COR-L47 (cell line): ENCODE measurements around the gene PTGDS.

Experiments
- DNase-seq: peaks from one replicate; lab custom pipeline; 2025; lab: John Stamatoyannopoulos, UW

PTGDS gene

DNA sequence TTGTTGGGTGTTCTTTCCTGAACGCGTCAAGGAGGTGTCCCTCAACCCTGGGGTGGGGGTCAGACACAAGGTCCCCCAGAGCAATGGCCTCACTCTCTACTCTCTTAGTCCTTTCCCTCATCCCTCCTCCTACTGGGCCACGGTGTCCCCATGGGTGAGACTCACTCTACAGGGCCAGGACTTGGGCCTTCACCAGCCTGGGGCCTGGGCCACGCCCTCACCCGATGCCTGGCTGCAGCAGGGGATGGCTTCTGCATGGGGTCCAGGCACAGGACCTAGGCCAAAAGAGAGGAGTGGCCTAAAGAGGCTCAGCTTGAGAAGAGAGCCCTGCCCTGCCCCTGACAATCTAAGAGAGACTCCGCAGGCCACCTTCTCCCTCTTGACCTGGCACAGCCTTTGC, 19.4 kb upstream of the PTGDS start:
- DNase-seq, result no peak

GRCh38 chr9:136958473-136958872, 18.8 kb upstream of the PTGDS start:
- no peak for DNase-seq

- DNase-seq, result no peak
Measured at GRCh38 chr9:136958898-136959850, 18.1 kb upstream of the PTGDS start.

- DNase-seq, result no peak
Measured at GRCh38 chr9:136960212-136960937, 16.9 kb upstream of the PTGDS start.

GRCh38 chr9:136960938-136961275, 16.4 kb upstream of the PTGDS start:
- no peak for DNase-seq

- no peak for DNase-seq
Measured at GRCh38 chr9:136961279-136962065, 15.8 kb upstream of the PTGDS start.

DNA sequence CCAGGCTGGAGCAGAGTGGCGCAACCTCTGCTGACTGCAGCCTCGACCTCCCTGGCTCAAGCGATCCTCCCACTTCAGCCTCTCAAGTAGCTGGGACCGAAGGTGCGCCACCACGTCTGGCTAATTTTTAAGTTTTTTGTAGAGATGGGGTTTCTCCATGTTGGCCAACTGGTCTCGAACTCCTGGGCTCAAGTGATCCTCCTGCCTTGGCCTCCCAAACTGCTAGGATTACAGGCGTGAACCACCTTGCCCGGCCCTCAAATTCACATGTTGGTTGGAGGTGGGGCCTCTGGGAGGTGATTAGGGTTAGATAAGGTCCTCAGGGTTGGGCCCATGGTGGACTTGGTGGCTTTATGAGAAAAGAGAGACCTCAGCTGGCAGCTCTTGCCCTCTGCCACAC, 15.1 kb upstream of the PTGDS start:
- DNase-seq, result no peak

- DNase-seq, result no peak
Measured at GRCh38 chr9:136962701-136963248, 14.5 kb upstream of the PTGDS start.

DNA sequence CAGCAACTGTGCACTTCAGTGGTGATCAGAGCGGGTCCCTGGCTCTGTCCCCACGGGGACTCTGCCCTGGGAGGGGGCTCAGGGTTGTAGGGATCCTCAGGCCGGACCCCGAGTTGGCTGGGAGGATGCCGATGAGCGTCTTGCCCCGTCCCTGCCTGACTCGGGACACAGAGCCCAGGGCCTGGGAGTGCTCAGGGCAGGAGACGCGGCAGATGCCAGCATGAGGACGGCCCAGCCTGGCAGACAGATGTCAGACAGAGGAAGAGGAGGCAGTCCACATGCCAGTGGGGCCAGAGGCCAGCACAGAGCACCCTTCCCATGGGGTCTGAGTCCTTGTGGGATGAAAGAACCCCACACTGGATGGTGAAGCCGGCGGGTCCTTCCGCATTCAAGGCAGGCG, 14.0 kb upstream of the PTGDS start:
- no peak for DNase-seq

DNA sequence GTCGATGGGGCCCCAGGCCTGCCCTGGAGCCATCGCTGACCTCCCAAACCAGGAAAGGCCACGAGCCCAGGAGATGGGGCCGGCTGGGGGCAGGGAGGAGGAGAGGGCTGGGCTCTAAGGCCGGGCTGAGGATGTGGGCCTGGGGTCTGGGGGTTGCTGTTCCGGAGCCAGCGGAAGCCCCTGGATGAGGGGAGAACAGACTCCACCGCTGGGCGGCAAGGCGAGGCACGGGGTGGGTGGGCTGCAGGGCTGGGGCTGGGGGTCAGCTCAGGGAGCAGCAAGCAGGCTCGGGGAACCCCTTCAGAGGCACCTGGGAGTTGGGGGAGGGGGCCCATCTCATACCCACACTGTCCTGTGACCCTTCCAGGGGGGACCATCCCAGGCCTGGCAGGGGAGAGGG, 13.6 kb upstream of the PTGDS start:
- no peak for DNase-seq

DNA sequence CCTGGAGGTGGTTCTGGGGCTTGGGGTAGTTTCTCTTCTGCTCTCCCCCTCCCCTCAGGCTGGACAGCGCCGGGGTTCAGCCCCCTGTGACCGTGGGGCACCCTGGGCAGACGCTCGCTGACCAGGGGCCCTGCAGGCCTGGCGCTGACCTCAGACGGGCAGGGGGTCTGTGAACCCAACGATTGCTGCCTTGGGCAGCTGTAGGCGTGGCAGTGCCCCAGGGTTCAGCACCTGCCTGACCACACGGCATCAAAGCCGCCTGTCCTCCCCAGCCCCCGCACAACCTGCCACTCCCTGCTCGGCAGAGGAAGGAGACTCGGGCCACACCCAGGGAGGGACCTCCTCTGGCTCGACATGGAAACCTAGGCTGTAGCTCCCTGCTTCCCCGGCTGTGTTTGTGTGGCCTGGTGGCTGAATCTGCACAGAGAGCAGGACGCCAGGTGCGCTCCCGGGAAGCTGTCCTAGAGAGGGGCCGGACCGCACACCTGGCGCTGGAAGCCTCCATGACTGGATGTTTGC, 13.1 kb upstream of the PTGDS start:
- DNase-seq, result peak; percentile 44

DNA sequence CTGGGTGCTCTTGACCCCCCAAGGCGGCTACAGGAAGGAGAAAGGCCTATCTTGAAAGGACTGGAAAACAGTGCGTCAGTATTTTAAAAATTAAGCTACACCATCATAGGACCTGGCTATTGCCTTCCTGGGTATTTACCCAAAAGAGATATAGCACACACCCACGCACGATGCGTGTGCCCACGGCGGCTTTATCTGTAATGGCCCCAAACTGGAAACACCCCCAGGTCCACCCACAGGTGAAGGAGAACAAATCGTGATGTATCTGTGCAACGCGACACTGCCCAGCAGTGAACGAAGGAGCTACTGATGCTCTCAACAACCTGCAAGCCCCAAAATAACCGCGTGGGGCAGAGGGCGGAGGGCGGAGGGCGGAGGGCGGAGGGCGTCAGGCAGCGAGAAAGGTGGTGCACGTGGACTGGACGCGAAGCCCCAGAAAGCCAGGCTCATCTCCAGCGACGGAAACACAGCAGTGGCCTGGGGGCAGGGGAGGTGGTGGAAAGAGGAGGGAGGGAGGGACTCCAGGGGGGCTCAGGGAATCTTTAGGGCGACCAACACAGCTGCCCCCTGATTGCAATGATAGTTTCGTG, 12.4 kb upstream of the PTGDS start:
- DNase-seq, result no peak

DNA sequence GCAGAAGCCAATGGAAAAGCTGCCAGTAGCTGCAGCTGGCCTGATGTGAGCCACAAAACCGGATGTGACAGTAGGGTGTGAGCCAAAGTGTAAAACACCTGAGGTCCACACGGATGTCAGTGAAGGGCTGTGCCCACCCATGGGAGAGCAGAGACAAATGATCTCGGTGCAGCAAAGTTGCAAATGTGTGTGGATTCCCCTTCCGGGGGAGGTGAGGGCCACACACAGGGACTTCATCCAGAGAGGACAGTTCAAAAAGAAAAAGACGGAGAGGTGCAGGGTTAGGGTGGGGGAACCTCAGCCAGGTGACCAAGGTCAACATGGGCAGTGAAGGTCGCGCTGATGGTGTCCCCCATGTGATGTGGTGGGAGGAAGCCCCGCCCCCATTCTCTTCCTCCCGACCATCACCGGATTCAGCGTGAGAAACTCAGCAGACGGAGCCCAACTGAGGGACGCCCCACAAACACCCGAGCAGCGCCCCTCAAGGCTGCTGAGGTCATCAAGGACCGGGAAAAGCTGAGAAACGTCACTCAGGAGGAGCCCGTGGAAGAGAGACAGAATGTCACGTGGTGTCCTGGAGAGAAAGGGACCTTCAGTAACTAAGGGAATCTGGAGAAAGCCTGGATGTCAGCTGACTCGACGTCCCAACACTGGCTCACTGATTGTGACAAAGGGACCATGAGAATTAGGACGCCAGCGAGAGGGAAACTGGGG, 11.4 kb upstream of the PTGDS start:
- DNase-seq, result no peak

DNA sequence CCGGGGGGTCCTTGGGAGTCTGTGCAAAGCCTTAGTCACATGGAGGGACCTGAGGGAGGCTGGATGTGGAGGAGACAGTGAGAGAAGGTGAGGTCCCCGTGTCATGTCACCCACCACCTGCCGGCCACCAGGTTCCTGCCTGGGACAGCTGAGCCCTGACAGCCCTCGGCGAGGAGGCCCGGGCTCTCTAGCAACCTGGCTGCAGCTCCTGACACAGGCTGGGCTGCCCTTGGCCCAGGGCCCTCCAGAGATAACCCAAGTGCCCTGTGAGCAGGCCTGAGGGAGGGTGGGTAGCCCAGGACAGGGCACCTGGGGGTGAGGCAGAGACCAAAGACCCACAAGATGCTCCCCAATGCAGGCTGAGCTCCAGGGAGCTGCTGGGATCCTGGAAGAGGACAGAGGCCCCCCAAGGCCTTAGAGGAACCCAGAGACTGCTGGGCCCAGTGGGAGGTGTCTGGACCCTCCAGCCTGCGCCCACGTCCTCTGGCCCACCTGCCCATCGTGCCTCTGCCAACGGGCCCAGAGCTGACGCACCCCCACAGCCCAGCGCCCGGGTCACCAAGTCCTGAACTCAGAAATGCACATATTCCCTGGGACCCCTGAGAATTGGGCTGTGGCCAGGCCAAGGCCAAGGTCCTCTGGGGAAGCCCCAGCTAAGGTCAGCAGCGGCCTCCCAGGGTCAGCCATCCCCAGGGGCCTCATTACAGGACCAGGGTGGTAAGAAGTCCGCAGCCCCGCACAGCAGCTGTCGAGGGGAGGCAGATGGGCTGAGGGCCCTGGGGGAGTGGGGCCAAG, 8.8 kb upstream of the PTGDS start:
- no peak for DNase-seq

- no peak for DNase-seq
Measured at GRCh38 chr9:136969150-136969549, 8.2 kb upstream of the PTGDS start.

DNA sequence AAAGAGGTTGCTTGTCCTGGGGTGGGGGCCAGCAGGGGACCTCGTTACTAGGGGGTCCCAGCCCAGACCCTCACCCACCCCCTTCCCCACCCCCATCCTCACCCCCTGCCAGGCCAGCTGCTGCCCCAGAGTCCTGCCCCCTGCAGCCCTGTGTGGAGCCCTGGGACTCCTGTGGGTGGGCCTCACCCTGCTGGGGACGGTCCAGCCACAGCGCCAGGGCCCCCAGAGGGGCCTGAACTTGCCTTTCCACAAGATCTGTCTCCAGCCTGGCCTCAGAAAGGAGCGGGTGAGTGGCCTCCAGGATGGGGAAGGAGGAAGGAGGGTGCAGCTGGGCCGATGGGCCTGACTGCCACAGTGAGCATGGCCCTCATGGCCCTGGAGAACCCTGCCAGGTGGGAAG, 7.5 kb upstream of the PTGDS start:
- no peak for DNase-seq

- DNase-seq, result no peak
Measured at GRCh38 chr9:136970361-136970760, 6.9 kb upstream of the PTGDS start.

DNA sequence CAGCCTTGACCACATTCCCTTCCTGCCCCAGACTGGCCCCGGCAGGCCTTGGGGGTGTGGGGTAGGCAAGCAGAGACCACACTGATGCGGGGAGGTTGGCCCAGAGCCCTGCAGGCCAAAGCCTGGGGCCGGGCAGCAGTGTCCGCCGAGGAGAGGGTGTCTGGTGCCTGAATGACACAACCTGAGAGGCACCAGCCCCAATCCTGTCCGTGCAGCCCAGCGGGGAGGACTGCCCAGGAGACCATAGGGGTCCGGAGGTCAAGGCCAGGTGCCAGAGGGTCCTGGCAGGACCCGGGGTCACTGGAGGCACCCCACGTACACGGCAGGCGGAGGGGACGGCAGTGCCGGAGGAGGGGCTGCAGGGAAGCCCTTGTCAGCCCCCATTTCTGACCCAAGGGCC, 5.6 kb upstream of the PTGDS start:
- no peak for DNase-seq

GRCh38 chr9:136972335-136972734, 5.0 kb upstream of the PTGDS start:
- DNase-seq, result no peak

DNA sequence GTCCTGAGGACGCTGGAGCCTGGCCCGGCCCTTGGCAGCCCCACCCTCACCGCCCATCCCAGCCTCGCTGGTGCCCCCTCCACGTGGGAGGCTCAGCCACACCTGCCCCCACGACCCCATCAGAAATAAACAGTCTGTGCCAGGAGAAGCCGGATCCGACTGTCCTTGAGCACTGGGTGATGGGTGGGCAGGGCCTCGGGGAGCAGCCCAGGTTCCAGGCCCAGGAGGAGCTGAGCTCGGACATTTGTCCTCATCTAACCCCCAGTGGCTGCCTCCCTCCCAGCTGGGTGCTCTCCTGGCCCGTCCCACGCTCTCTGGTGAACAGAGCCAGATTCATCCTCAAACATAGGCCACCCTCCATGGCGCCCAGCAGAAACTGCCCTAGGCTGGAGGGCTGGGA, 4.6 kb upstream of the PTGDS start:
- no peak for DNase-seq
